ENCODE data around the gene CRTAC1.

CRTAC1 gene

DNA sequence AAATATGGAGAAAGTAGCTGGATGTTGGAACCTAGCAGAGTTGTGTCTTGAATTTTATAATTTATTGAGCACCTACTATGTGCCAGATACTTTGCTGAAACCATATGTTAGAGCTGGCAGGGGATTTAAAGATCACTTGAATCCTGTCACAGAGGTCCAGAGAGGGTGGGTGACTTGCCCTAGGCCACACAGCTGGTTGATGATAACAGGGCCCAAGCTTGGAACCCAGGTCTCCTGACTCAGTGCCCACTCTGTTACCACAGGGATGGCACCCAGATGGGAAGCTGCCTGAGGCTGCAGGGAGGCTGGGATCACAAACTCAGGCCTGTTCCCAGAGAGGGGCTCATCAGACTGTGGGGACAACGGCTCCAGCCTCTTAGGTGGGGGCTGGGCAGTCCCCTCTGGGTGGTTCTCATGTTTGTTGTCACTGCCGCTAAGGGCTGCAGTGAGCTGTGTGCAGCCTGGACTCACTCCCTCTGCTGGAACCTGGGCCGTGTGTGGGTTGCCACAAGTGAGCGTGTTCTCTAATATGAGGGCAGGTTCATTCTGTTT is 162.2 kb downstream of the CRTAC1 start:
- no peak overlapping the region for H3K27ac ChIP-seq
- no peak for TF ChIP-seq ZFX (IDR thresholded peaks at IDR 0.05)
- TF ChIP-seq CTCF (conservative IDR thresholded peaks at IDR 0.05) = no peak

GRCh38 chr10:97867220-97867800 is 163.1 kb downstream of the CRTAC1 start:
- no peak for TF ChIP-seq CTCF (conservative IDR thresholded peaks at IDR 0.05)
- H3K27ac ChIP-seq = no peak overlapping the region

DNA sequence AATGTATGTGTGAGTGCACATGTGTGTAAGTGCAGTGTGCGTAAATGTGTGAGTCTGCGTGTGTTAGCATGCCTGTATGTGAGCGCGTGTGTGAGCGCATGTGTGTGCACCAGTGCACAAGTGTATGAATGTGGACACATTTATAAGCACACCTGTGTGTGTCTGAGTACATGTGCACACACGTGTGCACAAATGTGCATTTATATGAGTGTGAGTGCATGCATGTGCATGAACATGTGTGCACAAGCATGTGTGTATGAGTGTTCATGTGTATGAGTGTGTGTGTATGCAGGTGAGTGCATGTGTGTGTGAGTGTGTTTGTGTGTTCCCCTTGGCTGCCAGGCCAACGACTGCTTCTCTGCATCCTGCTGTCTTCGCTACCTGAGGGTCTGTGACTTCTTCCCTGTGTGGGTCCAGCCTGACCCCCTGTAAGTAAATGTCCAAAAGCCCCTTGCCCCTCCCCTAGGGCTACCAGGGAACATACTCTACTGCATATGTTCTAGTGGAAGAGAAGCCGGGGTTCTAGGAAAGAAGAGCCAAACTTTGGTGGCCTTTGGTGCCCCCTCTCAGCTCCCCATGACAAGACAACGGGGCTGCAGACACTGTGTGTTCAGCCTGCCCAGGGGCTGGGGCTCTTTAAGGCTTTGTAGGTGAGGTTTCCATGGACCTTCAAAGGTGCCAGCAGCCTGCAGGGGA is 163.7 kb downstream of the CRTAC1 start:
- no peak overlapping the region for H3K27ac ChIP-seq
- TF ChIP-seq CTCF (conservative IDR thresholded peaks at IDR 0.05) (no peak), ZFX (IDR thresholded peaks at IDR 0.05) (no peak)

- TF ChIP-seq CTCF (conservative IDR thresholded peaks at IDR 0.05) (no peak), ZFX (IDR thresholded peaks at IDR 0.05) (no peak)
- H3K27ac ChIP-seq = no peak overlapping the region
Observed at GRCh38 chr10:97865488-97865887, 164.9 kb downstream of the CRTAC1 start.

DNA sequence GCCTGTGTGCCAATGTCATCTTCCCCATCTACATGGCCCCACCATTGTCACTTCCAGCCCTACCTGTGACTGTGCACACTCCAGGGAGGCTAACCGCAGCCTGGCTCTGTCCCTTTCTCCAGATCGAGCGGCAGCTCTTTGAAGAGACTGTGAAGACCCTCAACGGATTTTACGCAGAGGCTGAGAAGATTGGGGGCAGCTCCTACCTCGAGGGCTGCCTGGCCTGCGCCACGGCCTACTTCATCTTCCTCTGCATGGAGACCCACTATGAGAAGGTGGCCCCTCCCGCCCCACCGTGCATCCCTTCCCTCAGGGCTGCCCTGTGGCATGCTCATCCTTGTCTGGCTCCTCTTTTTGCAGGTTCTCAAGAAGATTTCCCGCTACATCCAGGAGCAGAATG is 166.6 kb downstream of the CRTAC1 start:
- H3K27ac ChIP-seq = no peak overlapping the region
- no peak for TF ChIP-seq CTCF (conservative IDR thresholded peaks at IDR 0.05)
- no peak for TF ChIP-seq ZFX (IDR thresholded peaks at IDR 0.05)

DNA sequence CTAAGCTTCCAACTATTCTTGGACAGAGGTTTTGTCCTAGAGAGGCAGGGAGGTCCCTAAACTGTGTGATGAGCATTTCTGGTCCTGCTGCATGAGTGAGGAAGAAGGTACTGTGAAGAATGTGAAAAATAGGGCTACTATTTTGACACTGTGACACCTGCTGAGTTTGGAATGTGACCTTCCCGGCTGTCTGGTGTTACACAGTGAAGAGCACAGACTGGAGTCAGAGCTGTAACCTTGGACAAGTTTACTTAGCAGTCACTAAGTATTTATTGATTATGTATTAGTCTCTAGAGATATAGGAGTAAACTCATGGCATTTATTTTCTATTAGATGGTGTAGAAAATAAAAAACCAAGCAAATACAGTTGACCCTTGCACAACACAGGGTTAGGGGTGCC is 168.5 kb downstream of the CRTAC1 start:
- H3K27ac ChIP-seq = no peak overlapping the region
- TF ChIP-seq ZFX (IDR thresholded peaks at IDR 0.05) (no peak), CTCF (conservative IDR thresholded peaks at IDR 0.05) (no peak)

DNA sequence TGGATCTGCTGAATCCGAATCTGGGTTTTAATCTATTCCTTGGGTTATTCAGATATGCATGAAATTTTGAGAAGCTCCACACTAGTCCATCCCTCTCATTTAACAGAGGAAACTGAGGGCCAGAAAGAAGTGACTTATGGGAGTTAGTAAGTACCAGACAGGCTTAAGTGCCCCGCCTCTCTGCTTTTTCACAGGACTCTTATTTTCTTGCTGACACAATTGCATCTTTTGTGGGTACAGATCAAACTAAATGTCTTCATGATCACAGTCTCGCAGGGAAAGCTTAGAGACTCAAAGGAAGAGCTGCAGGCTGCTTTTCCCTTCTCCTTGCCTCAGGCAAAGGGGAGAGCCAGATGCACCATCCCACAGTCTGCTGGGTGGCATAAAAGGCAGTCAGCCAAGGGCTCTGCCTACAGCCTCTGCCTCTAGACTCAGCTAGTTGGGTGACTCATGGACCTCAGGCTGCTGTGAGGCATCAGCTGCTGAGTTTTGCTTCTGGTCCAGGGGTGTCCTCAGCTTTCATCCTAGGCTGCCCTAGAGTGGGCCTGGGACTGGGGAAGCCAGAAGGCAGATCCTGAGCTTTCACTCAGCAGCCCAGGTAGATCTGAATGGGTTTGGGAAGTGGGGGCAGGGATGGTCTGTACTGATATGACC is 169.2 kb downstream of the CRTAC1 start:
- no peak overlapping the region for H3K27ac ChIP-seq
- TF ChIP-seq ZFX (IDR thresholded peaks at IDR 0.05) = no peak
- TF ChIP-seq CTCF (conservative IDR thresholded peaks at IDR 0.05) = no peak
